Endothelial cell of umbilical vein (primary cell): ENCODE data around the gene RGS7. TPM values are rescaled to one million over a fixed set of nuclear protein-coding genes. Genes with fewer than 3 reads are reported as not detected.

Experiments used
- BruUV-seq: library from RNA; stranded (reverse); fragments of 400-500 nt; replicated peaks from 2 replicates; lab custom pipeline; 2021; lab: Mats Ljungman, UMichigan
- CTCF ChIA-PET: fragments of 300-600, 350-600 bp; sonication (Branson Sonifier 250); formaldehyde crosslinking; loops from one replicate; lab custom pipeline; 2021; ENCODE audit warnings: antibody characterized with exemption, inconsistent platforms; lab: Charles Lee
- POLR2A ChIA-PET: fragments of 300-600, 350-600 bp; sonication (Branson Sonifier 250); formaldehyde crosslinking; loops from one replicate; lab custom pipeline; 2021; ENCODE audit warnings: antibody characterized with exemption, inconsistent platforms; lab: Charles Lee
- DNase-seq: peaks from one replicate; pipeline ENCODE4 v3.0.0-alpha.2; 2011; ENCODE audit warnings: low read depth, low spot score
- FAIRE-seq: peaks from 2 replicates; lab custom pipeline; 2011; peaks lifted over from hg19 to GRCh38; lab: Jason Lieb, UNC
- H2AFZ ChIP-seq: 2 replicates; pipeline ENCODE4 v1.6.0; 2012; ENCODE audit warnings: low read depth, low read length, control low read depth, inconsistent platforms
- H3K27ac ChIP-seq: 2 replicates; pipeline ENCODE4 v1.5.1; 2011; ENCODE audit warnings: low read depth, mild to moderate bottlenecking, control low read depth, low read length, moderate library complexity; ENCODE audit not compliant: insufficient read depth
- H3K27me3 ChIP-seq, 2 experiments: 2 replicates each; pipeline versions ENCODE4 v1.6.0 to v1.6.1; 2011; ENCODE audit warnings: low read length in 2 of 2, mixed read lengths in 1 of 2; ENCODE audit not compliant: control insufficient read depth in 2 of 2, insufficient read depth in 2 of 2
- H3K36me3 ChIP-seq, 2 experiments: 2 replicates in 1 of 2; 3 replicates in 1 of 2; pipeline ENCODE4 v1.5.1; 2011; ENCODE audit warnings: low read length in 2 of 2, mild to moderate bottlenecking in 1 of 2, moderate library complexity in 1 of 2; ENCODE audit not compliant: control insufficient read depth in 2 of 2, insufficient read depth in 2 of 2; ENCODE audit errors: extremely low read depth in 1 of 2
- H3K4me1 ChIP-seq: 3 replicates; pipeline ENCODE4 v1.5.1; 2011; ENCODE audit warnings: mild to moderate bottlenecking, low read length; ENCODE audit not compliant: control insufficient read depth, insufficient read depth; ENCODE audit errors: extremely low read depth
- H3K4me2 ChIP-seq: 2 replicates; pipeline ENCODE4 v1.6.1; 2011; ENCODE audit warnings: low read length, control low read depth, mixed read lengths; ENCODE audit not compliant: insufficient read depth
- H3K4me3 ChIP-seq, 3 experiments: fragments of 200-600 bp in 1 of 3; sonication (generic), shearing (Covaris generic) in 1 of 3; replicated peaks in 1 of 3; 2 replicates each; pipeline ENCODE4 v1.5.1; 2011 to 2016; ENCODE audit warnings: control low read depth in 3 of 3, low read length in 3 of 3, mild to moderate bottlenecking in 2 of 3, inconsistent platforms in 1 of 3, low read depth in 1 of 3, moderate library complexity in 1 of 3; ENCODE audit not compliant: insufficient read depth in 1 of 3
- H3K79me2 ChIP-seq: 2 replicates; pipeline ENCODE4 v1.6.0; 2012; ENCODE audit warnings: low read length, inconsistent platforms; ENCODE audit not compliant: control insufficient read depth, insufficient read depth
- H3K9ac ChIP-seq: replicated peaks from 2 replicates; pipeline ENCODE3; 2011; ENCODE audit warnings: low read length, control low read depth; ENCODE audit not compliant: insufficient read depth; ENCODE audit errors: extremely low read depth
- H3K9me1 ChIP-seq: replicated peaks from 3 replicates; pipeline ENCODE4 v1.6.0; 2011; ENCODE audit warnings: mild to moderate bottlenecking, low read length; ENCODE audit not compliant: control insufficient read depth, insufficient read depth; ENCODE audit errors: extremely low read depth
- H3K9me3 ChIP-seq: replicated peaks from 2 replicates; pipeline ENCODE4 v1.5.1; 2012; ENCODE audit warnings: low read length, inconsistent platforms; ENCODE audit not compliant: control insufficient read depth, insufficient read depth
- H4K20me1 ChIP-seq: replicated peaks from 2 replicates; pipeline ENCODE3; 2011; ENCODE audit warnings: mild to moderate bottlenecking, low read length; ENCODE audit not compliant: control insufficient read depth, insufficient read depth; ENCODE audit errors: extremely low read depth
- EZH2 ChIP-seq: IDR thresholded peaks from 2 replicates; pipeline ENCODE4 v1.6.1; 2012; ENCODE audit warnings: borderline replicate concordance, low read depth, mild to moderate bottlenecking, moderate library complexity, low read length, inconsistent platforms; ENCODE audit not compliant: severe bottlenecking
- FOS ChIP-seq: IDR thresholded peaks from 2 replicates; pipeline ENCODE4 v1.6.1; 2011; ENCODE audit warnings: mild to moderate bottlenecking, low read length, moderate library complexity, borderline replicate concordance; ENCODE audit not compliant: insufficient read depth
- GATA2 ChIP-seq: IDR thresholded peaks from 2 replicates; pipeline ENCODE4 v1.7.0; 2011; ENCODE audit warnings: low read depth, mild to moderate bottlenecking, moderate library complexity, mixed read lengths, low read length; ENCODE audit not compliant: insufficient read length, insufficient read depth
- JUN ChIP-seq: IDR thresholded peaks from 2 replicates; pipeline ENCODE4 v1.6.1; 2011; ENCODE audit warnings: borderline replicate concordance, low read depth; ENCODE audit not compliant: insufficient read length, insufficient read depth
- MYC ChIP-seq: IDR thresholded peaks from one replicate; pipeline ENCODE4 v1.6.1; 2011; ENCODE audit warnings: mild to moderate bottlenecking, low read depth, low read length
- POLR2A ChIP-seq: IDR thresholded peaks from 2 replicates; pipeline ENCODE4 v1.6.1; 2012; ENCODE audit warnings: low read depth, mild to moderate bottlenecking, control low read depth, low read length
- POLR2AphosphoS5 ChIP-seq: IDR thresholded peaks from 2 replicates; pipeline ENCODE4 v1.6.1; 2012; ENCODE audit warnings: low read depth, mild to moderate bottlenecking, control low read depth, low read length, moderate library complexity; ENCODE audit not compliant: insufficient read depth
- dilution Hi-C: fragments of 300-500 bp; cut with MboI; formaldehyde crosslinking; loops from one replicate; pipeline ENCODE4 v1.15.0; 2019; ENCODE audit warnings: low sequenced_read_pairs; ENCODE audit not compliant: extremely low pct_ligation_motif_present
- intact Hi-C: fragments of 100-400 bp; cut with micrococcal nuclease; formaldehyde crosslinking; loops from one replicate; pipeline ENCODE4 v1.10.0; 2022
- polyA plus RNA-seq, 4 experiments: library from polyadenylated mRNA; depleted of rRNA in 3 of 4; stranded (reverse) in 3 of 4; unstranded in 1 of 4; fragments of >200 nt; gene quantifications; 2 replicates each; pipeline versions ENCODE4 v1.2.1 to v1.2.3, GENCODE V29; 2011 to 2012; ENCODE audit warnings: missing spikeins in 1 of 4
- total RNA-seq: library from RNA; stranded (reverse); gene quantifications from 2 replicates; pipeline ENCODE4 v1.2.3, GENCODE V29; 2021
- TF ChIP-seq, protein P1 (sequence below), 2 donors: IDR thresholded peaks; 1 replicate in 1 of 2; 2 replicates in 1 of 2; pipeline ENCODE4 v1.5.1; 2011; ENCODE audit warnings: low read length in 2 of 2, mild to moderate bottlenecking in 2 of 2, moderate library complexity in 2 of 2, control low read depth in 1 of 2, inconsistent platforms in 1 of 2, low read depth in 1 of 2; ENCODE audit not compliant: insufficient read depth in 1 of 2; ENCODE audit errors: extremely low read depth in 1 of 2
- TF ChIP-seq, protein P2 (sequence below): IDR thresholded peaks from 2 replicates; pipeline ENCODE4 v1.6.1; 2011; ENCODE audit not compliant: insufficient read depth, insufficient read length

RGS7 gene
- total and polyA plus RNA-seq, 2 donors (not counting 3 experiments of a cell fraction or from before 2014, with no cell fraction given) = 0.43 to 0.44 TPM

DNA sequence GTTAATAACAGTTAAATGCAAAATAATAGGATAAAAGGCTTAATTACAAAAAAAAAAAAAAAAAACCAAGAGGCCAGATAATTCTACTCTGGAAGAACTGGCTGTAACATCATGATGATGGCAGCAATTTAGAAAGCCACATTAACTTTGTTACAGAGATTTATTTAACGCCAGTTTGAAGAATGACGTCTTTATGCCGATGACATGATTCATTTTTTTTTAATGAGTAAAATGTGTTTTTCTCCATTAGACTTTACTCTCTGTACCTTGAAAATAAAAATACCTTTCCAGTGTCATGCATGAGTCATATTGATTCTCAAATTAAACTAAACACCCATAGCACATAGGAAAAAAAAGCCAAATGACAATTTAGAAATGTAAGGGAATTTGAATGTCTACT lies 226.1 kb downstream of the RGS7 start:
- no peaks in the 10 kb centered on the region for H3K4me1 ChIP-seq
- dilution Hi-C loops = no loop called here
- POLR2A ChIA-PET = no interaction called here
- no peaks in the 10 kb centered on the region for H3K79me2 ChIP-seq
- no peak overlapping the region for H3K27ac ChIP-seq
- DNase-seq = no peak
- H3K9ac ChIP-seq = no peak overlapping the region
- no peaks in the 10 kb centered on the region for H3K36me3 ChIP-seq
- no peaks in the 10 kb centered on the region for H3K9me1 ChIP-seq
- no peak for FAIRE-seq
- no peaks in the 10 kb centered on the region for H4K20me1 ChIP-seq
- H3K27me3 ChIP-seq = no peaks in the 10 kb centered on the region
- H2AFZ ChIP-seq = no peak overlapping the region
- no TSS peak for BruUV-seq
- TF ChIP-seq POLR2AphosphoS5 (no peak), EZH2 (no peak), POLR2A (no peak), MYC (no peak), JUN (no peak), FOS (no peak), GATA2 (no peak)
- TF ChIP-seq, protein P1, sequence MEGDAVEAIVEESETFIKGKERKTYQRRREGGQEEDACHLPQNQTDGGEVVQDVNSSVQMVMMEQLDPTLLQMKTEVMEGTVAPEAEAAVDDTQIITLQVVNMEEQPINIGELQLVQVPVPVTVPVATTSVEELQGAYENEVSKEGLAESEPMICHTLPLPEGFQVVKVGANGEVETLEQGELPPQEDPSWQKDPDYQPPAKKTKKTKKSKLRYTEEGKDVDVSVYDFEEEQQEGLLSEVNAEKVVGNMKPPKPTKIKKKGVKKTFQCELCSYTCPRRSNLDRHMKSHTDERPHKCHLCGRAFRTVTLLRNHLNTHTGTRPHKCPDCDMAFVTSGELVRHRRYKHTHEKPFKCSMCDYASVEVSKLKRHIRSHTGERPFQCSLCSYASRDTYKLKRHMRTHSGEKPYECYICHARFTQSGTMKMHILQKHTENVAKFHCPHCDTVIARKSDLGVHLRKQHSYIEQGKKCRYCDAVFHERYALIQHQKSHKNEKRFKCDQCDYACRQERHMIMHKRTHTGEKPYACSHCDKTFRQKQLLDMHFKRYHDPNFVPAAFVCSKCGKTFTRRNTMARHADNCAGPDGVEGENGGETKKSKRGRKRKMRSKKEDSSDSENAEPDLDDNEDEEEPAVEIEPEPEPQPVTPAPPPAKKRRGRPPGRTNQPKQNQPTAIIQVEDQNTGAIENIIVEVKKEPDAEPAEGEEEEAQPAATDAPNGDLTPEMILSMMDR (IDR thresholded peaks at IDR 0.05; ENCODE audit: extremely low read depth in 1 of 2, insufficient read depth in 1 of 2, low read depth in 1 of 2, low read length in 2 of 2) = no peak
- TF ChIP-seq, protein P2, sequence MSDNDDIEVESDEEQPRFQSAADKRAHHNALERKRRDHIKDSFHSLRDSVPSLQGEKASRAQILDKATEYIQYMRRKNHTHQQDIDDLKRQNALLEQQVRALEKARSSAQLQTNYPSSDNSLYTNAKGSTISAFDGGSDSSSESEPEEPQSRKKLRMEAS = no peak
- no peak overlapping the region for H3K4me2 ChIP-seq
- intact Hi-C loops = no loop called here
- CTCF ChIA-PET = no interaction called here
- H3K9me3 ChIP-seq = no peaks in the 10 kb centered on the region
- no peak overlapping the region for H3K4me3 ChIP-seq
